HG03439 (cell line): Measurements from ENCODE around the gene LHPP.
"Not testable (repeated sequence)": the region's sequence is repeated elsewhere in the genome, so short reads cannot be mapped to it uniquely, and the experiment has no call there.

Source experiments
- ATAC-seq: cut with Tn5 transposase; IDR thresholded peaks from one replicate; pipeline ENCODE4 v1.9.1; 2021; ENCODE audit warnings: mild to moderate bottlenecking, moderate library complexity; ENCODE audit not compliant: unreplicated experiment

The LHPP gene

DNA sequence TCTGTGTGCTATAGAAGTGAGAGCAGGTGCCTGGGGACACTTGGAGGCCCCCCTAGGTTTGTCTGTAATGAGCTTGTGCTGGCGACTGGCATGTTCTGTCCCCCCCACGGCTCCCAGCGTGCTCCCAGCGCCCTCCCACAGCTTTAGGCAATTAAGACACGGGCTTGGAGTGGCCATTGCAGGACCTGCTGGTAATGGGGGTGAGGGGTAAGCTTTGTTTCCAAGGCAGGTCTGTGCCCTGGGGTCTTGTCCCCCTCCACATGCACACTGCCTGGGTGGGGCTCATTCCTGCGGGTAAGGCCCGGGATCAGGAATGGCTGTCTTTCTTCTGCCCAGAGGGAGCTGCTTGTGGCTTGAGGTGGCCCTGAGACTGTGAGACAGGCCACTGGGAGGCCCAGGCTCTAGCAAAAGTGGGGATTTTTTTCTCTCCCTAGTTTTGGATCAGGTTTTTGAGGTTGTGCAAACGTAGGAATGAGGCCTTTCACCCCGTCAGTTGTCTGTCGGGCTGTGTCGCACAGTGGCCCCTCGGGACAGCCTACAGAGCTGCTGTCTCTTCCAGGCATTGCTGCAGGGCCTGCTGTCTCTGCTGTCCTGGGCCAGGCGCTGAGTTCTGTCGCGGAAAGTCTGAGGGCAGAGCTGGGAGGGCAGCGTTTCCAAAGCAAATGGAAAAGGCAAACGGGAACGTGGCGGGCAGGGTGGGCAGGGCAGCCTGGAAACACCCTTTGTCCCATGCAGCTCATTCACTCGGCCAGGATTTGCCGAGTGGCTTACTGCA, 107.4 kb downstream of the LHPP start:
- no peak for ATAC-seq

DNA sequence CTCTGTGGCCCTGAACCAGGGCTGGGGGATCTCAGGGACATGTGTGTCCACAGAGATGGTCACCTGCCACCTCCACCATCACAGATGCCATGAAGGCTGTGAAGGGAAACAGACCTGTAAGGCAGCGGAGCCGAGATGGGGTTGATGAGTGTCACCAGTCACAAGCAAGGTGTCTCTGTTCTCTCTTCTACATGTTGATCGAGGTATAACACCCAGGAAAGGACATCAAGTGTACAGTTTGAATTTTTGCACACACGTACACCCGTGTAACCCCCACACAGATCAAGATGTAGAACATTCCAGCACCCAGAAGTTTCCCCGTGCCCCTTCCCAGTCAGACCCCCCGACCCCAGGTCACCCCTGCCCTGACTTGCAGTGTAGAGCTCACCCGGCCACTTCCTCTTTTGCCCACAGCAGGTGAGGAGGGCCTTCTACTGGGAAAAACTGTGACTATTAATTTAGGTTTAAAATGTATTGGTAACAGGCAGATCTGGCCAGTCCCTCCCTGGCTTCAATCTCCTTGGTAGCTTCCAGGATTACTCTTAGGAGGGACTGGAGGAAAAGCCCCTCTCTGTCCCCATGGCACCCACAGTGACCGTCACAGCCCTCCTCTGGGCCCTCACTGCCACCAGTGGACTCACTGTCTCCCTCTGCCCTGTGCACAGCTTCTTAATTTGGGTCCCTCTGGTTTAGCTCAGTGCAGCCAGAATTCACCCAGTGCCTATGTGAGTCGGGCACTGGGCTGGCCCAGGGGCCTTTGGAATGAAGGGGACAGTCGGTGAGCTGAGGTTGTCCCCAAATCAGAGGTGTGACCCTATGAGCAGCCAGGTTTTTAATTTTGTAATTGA, 108.2 kb downstream of the LHPP start:
- ATAC-seq, result no peak

DNA sequence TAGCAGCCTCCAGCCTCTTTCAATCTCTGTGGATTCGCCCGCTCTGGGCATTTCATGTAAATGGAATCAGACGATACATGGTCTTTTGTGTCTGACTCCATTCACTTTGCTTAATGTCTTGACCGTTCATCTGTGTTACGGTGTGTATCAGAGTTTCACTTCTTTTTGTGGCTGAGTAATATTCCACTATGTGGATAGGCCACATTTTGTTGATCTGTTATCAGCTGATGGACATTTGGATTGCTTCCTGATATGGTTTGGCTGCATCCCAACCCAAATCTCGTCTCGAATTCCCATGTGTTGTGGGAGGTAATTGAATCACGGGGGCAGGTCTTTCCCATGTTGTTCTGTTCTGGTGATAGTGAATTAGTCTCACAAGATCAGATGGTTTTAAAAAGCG, 109.0 kb downstream of the LHPP start:
- ATAC-seq, result no peak

DNA sequence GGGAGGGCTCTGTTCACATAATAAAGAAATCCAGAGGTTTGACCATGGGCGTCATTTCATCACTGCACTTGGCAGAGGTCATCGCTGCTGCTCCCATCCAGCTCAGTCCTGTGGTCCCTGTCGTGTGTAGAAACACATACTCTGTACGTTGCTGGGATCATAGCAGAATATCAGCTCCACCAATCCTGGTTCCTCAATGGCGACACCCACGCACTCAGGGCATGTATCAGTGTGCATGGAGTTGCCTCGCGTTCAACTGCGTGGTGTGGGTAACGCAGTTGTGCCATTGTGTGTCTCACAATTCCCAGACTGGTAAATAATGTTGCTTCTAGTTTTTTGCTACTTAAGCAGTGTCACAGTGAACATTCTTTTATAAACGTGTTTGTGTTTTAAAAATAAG, 111.1 kb downstream of the LHPP start:
- no peak for ATAC-seq

DNA sequence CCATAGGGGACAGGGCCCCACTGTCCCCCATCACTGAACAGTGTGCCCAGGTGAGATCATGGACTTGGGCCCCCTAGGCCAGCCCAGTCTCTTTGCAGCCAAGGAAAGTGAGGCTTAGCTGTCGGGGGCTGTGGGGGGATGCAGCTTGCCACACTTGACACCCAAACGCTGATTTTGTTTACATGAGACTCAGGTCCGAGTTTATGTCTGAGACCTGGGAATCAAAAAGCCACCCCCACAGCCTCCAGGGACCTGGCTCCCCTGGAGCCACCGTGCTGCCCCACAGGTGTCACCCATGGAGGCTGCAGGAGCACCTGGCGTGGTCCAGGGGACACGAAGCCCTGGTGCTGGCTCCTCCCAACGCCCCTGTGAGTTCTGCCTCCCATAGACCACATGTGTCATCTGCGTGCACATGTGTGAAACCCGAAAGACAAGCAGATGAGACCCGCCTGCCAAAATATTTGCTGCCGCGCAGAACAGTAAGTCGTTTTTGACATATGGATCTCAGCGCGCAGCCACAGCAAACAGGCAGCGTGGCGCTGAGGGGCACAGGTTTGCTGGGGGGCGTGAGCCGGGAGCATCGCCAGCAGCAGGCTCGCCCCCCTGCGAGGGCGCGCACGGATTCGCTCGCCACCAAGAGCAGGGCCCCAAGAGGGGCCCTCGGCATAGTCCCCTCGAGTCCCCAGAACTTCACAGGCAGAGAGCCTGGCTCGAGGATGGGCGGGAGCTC, 112.3 kb downstream of the LHPP start:
- no peak for ATAC-seq

DNA sequence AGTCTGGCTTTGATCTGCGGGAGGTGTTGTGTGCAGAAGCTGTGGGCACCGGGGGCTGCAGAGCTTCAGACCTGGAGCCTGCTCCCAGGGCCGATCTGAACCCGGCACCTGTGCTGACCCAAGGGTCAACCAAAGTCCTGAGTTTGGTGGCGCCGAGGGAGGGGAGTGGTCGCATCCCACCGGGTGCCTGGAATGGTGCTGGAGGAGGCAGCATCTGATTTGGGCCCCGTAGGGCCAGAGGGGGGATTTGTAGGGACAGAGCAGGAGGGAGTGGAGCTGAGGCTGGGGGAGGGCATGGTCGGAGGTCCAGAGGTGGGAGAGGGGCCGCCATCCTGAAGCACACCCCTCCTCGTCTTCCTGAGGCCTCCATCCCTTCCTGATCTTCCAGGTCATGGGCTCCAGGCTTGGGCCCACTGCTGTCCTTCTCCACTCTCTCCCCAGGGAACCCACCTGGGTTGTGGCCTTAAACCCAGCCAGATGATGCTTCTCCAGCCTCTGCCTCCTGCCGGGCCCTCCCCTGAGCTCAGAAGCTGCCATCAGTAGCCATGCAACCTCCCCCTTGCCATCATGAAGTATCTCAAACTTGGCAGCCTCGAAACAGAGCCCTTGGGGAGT, 112.9 kb downstream of the LHPP start:
- ATAC-seq, result no peak

DNA sequence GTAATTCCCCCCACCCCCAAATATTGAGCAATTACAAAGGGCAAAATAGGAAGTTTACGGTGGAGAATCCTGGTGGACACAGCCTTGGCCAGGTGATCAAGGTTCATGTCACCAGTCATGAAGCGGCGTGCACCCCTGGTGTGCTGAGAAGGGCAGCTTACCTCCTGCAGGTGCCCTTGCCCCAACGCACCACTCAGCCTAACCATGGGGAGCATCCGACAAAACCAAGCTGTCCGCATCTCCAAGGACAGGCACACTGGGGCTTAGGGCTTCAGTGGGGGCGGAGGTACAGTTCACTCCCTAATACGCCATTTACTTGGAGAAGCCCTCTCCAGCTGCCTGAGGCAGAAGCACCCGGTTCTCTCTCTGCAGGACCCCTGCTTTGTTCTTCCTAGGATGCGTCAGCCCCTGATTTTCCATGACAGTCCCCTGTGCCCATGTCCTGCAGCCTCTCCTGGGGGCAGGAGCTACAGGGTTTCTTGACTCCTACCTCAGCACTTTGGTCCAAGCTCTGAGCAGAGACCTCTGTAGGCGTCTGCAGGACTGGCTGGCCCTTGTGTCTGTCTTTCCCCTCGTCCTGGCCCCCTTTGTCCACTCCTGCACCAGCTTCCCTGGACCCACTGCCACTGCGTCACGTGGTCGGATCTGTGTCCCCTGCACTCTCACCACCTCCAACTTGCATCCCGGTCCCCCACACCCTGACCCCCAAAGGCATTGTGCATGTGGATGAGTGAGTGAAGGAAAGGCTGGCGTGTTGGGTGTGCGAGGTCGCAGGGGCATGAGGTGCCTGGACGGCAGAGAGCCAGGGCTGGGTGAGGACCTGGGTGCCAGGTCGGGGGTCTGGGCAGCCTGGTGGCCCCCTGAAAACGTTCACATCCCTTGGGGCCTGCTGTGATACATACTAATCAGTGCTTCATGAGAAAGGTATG, 113.7 kb downstream of the LHPP start:
- ATAC-seq, result no peak

DNA sequence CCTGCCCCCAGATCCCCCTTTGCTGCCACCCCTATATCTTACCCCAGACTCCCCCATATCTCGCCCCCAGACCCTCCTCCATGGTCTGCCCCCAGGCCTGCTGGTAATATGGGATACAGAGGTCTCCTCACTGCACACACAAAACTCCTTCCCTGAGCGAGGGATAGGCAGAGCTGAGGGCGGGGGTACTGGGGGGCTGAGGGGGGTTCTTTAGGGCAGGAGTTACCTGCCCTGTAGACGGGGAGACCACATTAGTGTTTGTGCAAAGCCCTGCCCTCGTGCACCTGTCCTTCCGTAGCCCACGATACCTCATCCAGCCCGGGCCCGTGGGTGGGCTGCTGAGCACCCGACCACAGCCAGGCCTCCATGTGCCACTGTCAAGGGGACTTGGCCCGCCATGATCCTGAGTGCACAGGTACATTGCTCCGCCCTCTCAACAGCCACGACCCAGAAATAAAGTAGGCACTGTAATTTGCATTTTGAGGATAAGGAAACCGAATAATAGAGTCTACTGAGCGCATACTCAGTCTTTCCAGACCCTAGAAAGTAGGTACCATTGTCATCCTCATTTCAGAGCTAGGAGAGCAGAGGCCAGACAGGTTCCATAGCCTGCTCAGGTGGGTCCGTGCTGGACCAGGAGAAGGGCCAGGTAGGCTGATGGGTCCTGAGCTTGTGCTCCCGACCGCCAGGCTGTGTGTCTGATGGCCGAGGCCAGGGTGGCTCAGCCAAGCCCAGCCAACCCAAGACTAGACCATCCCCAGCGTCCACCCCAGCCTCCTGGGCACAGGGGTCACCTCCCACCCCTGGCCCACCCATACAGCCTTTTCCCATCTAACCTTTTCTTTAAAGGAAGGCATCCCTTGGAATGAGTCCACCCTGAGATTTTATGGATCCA, 115.2 kb downstream of the LHPP start:
- ATAC-seq, result no peak

DNA sequence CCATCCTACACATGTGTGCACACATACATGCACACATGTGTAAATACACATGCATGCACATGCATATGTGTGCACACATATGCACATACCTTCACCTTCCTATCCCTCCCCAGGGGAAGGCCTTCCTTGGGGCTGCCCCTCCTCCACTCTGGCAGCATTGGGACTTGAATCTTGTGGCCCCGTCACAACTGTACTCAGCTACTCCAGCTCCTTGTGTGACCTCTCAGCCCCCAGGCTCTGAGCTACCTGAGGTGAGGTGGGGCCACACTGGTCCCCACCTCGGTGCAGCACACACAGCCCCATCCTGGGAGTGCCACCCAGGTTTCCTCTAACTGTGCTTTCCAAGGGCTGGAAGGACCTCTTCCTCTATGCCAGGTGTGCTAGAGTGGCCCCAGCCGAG, 116.0 kb downstream of the LHPP start:
- ATAC-seq, result no peak

DNA sequence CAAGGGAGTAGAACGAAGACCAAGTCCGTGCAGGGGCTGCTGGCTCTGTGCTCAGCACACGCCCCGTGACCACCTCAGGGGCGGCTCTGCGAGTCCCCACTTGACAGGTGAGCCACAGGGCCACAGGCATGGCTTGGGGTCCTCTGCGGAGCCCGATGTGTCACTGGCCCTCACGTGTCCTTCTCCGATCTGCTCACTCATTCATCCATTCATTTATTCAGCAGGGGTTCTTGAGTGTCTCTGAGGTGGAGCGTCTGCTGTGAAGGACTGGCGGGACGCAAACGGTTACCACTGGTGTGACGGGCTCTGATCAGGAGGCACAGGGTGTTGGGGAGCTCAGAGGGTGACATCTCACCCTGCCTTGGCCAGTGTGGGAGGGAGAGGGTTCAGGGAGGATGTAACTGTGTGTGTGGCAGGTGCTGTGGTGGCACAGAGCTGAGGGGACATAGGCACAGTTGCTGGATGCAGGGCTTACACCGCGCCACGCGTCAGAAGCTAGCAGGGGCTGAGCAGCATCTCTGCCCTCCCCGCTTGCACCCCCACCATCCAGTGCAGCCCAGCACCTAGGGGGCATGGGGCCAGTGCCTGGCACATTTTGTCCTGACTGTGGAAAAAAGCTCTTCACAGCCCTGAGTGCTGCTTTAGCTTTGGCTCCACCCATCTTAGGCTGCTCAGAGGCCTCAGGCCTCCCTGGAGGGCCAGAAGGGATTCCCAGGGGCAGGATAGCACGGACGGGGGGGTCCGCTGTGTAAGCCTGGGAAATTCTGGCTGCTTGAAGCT, 116.8 kb downstream of the LHPP start:
- ATAC-seq, result no peak

DNA sequence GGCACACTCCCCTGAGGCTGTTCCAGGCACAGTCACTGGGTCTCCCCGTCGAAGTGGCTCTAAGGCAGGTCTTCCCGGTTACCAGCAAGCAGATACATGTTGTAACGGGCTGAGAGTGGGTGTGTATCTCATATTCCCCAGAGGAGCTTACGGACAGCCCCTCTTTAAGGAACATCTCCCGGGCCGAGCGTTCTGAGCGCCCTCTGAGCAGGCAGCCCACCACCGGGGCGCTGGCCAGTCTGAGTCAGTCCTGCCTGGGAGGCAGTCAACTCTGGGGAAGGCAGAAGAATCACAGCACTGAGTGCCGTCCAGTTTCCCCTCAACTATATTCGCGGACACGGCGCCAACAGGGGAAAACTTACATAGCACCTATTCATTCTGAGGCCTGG, 117.4 kb downstream of the LHPP start:
- no peak for ATAC-seq

DNA sequence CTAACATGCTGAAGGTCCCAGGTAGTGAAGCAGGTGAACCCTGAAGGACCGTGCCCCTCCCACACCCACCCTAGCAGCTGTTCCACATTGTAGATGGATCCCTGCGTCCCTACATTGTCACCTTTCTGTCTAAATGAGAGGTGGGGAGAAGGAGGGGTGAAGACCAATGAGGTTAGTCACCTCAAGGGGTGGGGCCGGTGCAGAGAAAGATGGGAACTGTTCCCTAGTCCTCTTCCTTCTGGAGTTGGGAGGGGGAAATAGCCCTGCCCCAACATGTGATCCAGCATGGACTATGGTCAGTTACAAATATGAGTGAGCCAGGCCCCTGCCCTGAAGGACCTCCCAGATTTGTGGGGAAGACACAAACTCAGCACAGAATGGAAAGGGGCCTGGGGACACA, 124.5 kb downstream of the LHPP start:
- ATAC-seq, result no peak

DNA sequence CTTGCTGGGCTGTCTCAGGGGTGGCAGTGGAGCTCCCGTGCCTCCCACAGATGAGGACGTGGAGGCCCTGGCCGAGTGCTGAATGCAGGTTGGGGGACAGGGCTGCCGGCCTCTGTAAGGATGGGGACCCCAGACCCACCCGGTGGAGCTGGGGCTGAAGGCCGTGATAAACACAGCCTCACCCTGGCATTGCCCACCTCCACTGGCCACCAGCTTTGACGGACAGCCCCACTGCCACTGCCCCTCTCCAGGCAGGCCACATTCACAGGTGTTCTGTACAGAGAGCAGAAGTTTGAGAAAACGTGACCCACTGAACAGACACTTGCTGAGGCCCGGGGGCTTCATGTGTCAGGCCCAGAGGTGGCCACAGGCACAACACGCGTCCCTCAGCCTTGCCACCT, 126.2 kb downstream of the LHPP start:
- ATAC-seq, result no peak

DNA sequence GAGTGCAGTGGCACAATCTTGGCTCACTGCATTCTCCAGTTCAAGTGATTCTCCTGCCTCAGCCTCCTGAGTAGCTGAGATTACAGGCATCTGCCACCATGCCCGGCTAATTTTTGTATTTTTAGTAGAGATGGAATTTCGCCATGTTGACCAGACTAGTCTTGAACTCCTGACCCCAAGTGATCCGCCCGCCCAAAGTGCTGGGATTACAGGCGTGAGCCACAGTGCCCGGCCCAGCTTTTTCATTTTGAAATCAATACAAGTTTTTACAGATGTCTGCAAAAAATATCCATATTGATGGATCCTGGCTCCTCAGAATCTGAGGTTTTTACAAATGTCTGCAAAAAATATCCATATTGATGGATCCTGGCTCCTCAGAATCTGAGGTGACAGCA, 126.7 kb downstream of the LHPP start:
- ATAC-seq, result not testable (repeated sequence)

DNA sequence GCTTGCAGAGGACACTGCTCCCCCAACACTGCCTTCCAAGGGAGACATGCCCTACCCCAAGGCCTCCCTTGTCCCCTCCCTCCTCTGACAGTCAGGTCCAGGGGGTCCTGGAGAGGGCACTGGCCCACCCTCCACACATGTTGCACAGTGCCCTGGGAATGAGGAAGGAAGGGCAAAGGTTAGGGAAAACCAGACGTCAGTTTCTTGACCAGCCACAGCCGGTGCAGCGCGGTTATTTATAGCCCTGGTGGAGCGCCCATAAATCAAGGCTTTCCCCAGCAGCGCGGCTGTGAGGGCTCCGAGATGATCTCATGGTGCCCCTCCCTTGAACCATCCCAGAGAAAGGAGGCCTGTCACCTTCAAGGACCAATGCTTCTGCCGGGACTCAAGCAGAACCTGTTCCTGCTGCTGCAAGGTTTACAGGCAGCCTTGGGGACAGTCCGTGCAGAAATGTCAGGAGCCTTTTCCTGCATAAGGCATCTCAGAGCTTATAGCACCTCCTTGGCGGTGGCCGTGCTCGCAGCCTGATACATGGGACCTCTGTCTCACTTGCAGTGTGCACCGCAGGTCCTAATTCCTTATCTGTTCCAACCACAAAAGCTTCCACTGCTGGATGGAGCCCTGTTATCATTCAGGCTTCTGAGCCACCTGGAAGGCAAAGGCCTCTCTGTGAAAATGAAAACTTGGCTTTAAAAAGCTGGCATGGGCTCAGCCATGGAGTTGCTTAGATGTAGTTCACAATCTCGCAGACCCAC, 127.3 kb downstream of the LHPP start:
- no peak for ATAC-seq

DNA sequence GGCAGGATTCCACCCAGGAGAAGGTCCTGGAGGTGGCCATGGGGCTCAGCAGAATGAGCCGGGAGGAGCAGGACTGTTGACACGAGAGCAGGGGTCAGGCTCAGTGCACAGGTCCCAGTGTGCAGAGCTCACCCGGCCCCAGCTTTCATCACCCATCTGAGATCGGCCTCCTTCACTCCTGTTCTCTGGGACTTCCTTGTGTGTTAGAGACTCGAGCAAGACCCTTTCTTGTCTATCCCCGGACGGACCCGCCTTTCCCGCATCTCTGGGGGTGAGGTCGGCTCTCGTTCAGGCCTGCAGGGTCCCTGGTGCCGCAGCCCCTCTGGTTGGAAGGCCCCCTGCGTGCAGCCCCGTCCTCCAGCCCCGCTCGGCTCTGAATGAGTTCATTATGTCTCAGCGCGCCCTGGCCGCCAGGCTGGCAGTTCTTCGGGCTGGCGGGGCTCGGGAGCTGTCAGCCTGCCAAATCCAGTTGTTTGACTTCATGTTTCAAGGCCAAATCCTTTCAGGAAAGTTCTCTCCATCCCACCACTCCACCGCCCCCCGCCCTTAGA, 127.9 kb downstream of the LHPP start:
- ATAC-seq, result no peak
